Gastroesophageal sphincter (tissue), 4 donors: ENCODE data around the gene GALNT2. TPM values are rescaled to one million over a fixed set of nuclear protein-coding genes. Genes with fewer than 3 reads are reported as not detected.

Experiments
- ATAC-seq: fragments of 150-250 bp; one replicate; pipeline ENCODE4 v1.9.1; 2016; ENCODE audit warnings: mild to moderate bottlenecking, moderate library complexity
- H3K27ac ChIP-seq, 4 donors: fragments of 200-600 bp; sonication (generic) in 3 of 4; 1 replicate in 3 of 4; 2 replicates in 1 of 4; pipeline ENCODE4 v1.5.1; 2016 to 2019
- H3K27me3 ChIP-seq: fragments of 200-600 bp; sonication (generic); one replicate; pipeline ENCODE4 v1.5.1; 2019
- H3K36me3 ChIP-seq, 2 donors: fragments of 200-600 bp; sonication (generic); one replicate each; pipeline ENCODE4 v1.5.1; 2019; ENCODE audit warnings: control low read depth in 1 of 2
- H3K4me1 ChIP-seq, 3 donors: fragments of 200-600 bp; sonication (generic); 1 replicate in 2 of 3; 2 replicates in 1 of 3; pipeline ENCODE4 v1.5.1; 2016 to 2019; ENCODE audit warnings: control low read depth in 2 of 3
- H3K4me3 ChIP-seq, 2 donors: fragments of 200-600 bp; sonication (generic); one replicate each; pipeline ENCODE4 v1.5.1; 2019; ENCODE audit warnings: mild to moderate bottlenecking in 1 of 2, moderate library complexity in 1 of 2
- H3K9me3 ChIP-seq, 3 donors: fragments of 200-600 bp; sonication (generic); one replicate each; pipeline ENCODE4 v1.5.1; 2017 to 2019; ENCODE audit warnings: control low read depth in 2 of 3
- EP300 ChIP-seq: sonication (generic); formaldehyde crosslinking; IDR thresholded peaks from one replicate; pipeline ENCODE4 v1.6.1; 2017; ENCODE audit warnings: antibody characterized with exemption, mild to moderate bottlenecking
- POLR2A ChIP-seq, 2 donors: fragments of 450-650 bp; IDR thresholded peaks; one replicate each; pipeline ENCODE4 v1.6.1; 2017; ENCODE audit warnings: antibody characterized with exemption in 2 of 2, mild to moderate bottlenecking in 2 of 2, moderate library complexity in 1 of 2
- POLR2AphosphoS5 ChIP-seq: sonication (generic); formaldehyde crosslinking; IDR thresholded peaks from one replicate; pipeline ENCODE4 v1.6.1; 2017; ENCODE audit warnings: antibody characterized with exemption
- WGBS, 2 donors: methylation state at CpG; one replicate each; pipeline ENCODE4 v1.1.5; 2018; ENCODE audit warnings: low coverage in 1 of 2; 5-methylcytosine and 5-hydroxymethylcytosine counted together
- total RNA-seq, 4 donors: library from RNA; depleted of rRNA; stranded (reverse); fragments of >200 nt; gene quantifications; one replicate each; pipeline ENCODE4 v1.1.0, GENCODE V29; 2016
- TF ChIP-seq, protein P1 (sequence below), 4 experiments: fragments of 200-600 bp in 2 of 4; fragments of 450-650 bp in 2 of 4; sonication (generic) in 1 of 4; IDR thresholded peaks; one replicate each; pipeline ENCODE4 v1.5.1; 2017 to 2019; ENCODE audit warnings: antibody characterized with exemption in 4 of 4, mild to moderate bottlenecking in 2 of 4, moderate library complexity in 2 of 4

Gene GALNT2
- total RNA-seq, 4 donors from 2014 or later, result 95.3 to 160 (median 134) TPM

DNA sequence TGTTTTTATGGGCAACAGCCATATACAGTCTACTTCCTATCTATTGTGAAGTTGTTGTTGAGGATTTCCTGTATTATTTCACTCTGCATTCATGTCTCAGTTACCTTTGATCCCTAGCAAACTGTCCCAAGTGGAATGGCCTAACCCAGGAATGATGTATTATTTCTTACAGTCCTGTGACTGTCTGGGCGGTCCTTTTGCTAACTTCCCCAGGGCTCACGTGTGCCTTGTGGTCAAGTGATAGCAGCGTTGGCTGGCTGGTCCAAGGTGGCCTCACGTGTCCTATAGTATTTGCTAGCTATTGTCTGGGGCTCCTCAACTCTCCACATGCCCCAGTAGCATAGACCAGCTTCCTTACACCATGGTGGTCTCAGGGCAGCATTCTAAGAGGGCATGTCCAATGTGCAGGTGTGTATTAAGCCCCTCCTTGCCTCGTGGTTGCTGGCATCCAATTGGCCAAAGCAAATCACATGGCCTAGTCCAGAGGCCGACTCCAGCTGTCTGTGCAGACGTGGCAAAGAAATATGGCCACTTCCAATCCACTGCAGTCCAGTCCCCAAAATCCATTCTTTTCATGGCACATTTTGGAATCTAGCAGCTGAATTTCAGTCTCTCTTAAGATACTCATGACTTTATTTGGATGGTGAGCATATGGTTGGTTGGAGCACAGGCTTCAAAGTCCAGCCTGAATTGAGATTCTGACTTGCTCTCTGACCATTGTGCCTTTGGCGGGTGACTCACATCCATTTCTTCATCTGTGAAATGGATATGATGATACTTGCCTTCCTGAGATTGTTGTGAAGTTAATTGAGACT is 94.1 kb downstream of the GALNT2 start:
- peaks cover 0 to 89% (median 9%) of the 10 kb centered on the region in 3 donors for H3K4me1 ChIP-seq
- 33 to 73% methylated on average over 2 to 6 of the region's 8 CpGs for WGBS, 2 donors
- ATAC-seq, result no peak
- H3K27ac ChIP-seq, result no peak overlapping the region
- H3K4me3 ChIP-seq, result no peak overlapping the region
- TF ChIP-seq, protein P1, sequence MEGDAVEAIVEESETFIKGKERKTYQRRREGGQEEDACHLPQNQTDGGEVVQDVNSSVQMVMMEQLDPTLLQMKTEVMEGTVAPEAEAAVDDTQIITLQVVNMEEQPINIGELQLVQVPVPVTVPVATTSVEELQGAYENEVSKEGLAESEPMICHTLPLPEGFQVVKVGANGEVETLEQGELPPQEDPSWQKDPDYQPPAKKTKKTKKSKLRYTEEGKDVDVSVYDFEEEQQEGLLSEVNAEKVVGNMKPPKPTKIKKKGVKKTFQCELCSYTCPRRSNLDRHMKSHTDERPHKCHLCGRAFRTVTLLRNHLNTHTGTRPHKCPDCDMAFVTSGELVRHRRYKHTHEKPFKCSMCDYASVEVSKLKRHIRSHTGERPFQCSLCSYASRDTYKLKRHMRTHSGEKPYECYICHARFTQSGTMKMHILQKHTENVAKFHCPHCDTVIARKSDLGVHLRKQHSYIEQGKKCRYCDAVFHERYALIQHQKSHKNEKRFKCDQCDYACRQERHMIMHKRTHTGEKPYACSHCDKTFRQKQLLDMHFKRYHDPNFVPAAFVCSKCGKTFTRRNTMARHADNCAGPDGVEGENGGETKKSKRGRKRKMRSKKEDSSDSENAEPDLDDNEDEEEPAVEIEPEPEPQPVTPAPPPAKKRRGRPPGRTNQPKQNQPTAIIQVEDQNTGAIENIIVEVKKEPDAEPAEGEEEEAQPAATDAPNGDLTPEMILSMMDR (IDR thresholded peaks at IDR 0.05), result no peak
- TF ChIP-seq EP300, result no peak
- no peak for TF ChIP-seq POLR2AphosphoS5
- TF ChIP-seq POLR2A (IDR thresholded peaks at IDR 0.05), result no peak
- H3K9me3 ChIP-seq, result no peaks in the 10 kb centered on the region
- no peaks in the 10 kb centered on the region for H3K36me3 ChIP-seq
- H3K27me3 ChIP-seq, result no peaks in the 10 kb centered on the region

DNA sequence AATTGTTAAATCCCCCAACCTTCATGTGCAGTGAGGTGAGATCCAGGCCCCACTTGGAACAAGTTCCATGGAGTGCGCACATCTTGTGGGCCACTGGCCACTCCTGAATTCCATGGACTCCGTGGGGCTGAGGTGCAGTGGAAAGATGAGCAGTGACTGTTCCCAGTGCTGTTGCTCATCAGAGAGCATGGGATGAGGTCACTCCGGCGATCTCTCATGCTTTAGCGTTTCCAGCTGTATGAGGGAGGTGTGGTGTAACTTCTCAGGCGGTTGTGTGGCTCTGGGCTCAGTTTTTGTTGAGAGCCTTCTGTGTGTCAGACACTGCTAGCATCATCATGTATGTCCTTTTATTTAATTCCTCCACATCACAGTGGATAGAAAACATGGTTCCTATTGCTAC is 96.2 kb downstream of the GALNT2 start:
- Histone ChIP-seq H3K36me3 (no peaks in the 10 kb centered on the region), H3K27me3 (no peaks in the 10 kb centered on the region), H3K27ac (peak overlapping the region in 1 of 4 donors; percentile 6), H3K4me1 (peaks cover 0 to 83% (median 9%) of the 10 kb centered on the region in 3 donors), H3K9me3 (no peaks in the 10 kb centered on the region), H3K4me3 (no peak overlapping the region)
- TF ChIP-seq, protein P1 (IDR thresholded peaks at IDR 0.05), result no peak
- TF ChIP-seq POLR2AphosphoS5, result no peak
- TF ChIP-seq POLR2A (IDR thresholded peaks at IDR 0.05), result no peak
- no peak for TF ChIP-seq EP300
- ATAC-seq, result peak; percentile 87
- WGBS, 2 donors, result 70 to 83% methylated on average over 4 to 6 of the region's 6 CpGs

DNA sequence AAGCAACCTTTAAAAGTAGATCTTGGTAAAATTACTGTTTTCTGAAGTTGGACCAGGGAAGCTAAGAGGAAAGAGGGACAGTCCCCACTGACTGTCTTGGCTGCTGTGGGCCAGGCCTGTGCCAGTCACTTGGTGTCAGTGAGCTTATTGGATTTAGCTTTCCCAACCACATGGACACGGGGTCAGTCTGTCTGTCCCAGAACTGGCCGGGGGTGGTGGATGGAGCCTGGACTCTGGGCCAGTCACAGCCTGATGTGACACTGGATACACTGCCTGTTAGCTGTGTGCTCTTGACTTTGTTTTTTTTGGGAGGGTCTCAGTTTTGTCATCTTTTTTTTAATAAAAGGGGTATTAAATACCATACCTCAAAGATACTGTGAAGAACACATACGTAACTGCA is 96.7 kb downstream of the GALNT2 start:
- no peaks in the 10 kb centered on the region for H3K36me3 ChIP-seq
- no peaks in the 10 kb centered on the region for H3K27me3 ChIP-seq
- no peak overlapping the region for H3K4me3 ChIP-seq
- no peak for ATAC-seq
- H3K9me3 ChIP-seq, result no peaks in the 10 kb centered on the region
- TF ChIP-seq, protein P1 (IDR thresholded peaks at IDR 0.05), result no peak
- TF ChIP-seq EP300 (no peak), POLR2AphosphoS5 (no peak)
- WGBS, 2 donors, result 73% methylated on average over 2 of the region's 3 CpGs; no CpG with 5 or more reads in 1 of the 2 donors
- peaks cover 0 to 81% (median 4%) of the 10 kb centered on the region in 3 donors for H3K4me1 ChIP-seq
- H3K27ac ChIP-seq, result peak overlapping the region in 2 of 4 donors; percentile 6 to 14

DNA sequence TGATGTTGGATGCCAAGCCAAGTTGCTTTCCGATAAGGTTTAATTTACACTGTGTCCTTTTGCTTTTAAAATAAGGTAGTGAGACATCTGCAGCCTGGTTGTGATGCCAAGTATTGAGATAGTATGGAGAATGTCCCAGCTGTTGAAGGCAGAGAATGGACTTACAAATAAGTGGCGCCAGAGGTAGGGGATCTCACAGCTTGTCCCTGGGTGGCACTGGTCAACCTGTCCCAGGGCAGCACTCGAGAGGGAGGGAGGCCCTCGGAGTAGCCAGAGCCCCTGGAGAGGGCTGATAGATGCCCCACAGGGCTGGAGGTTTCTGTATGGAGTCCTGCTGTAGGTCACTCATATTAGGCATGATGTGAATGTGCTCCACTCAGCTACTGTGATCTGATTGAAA is 98.5 kb downstream of the GALNT2 start:
- Histone ChIP-seq H3K4me1 (peaks cover 0 to 81% (median 0%) of the 10 kb centered on the region in 3 donors), H3K27ac (no peak overlapping the region), H3K36me3 (no peaks in the 10 kb centered on the region), H3K9me3 (no peaks in the 10 kb centered on the region), H3K4me3 (no peak overlapping the region), H3K27me3 (no peaks in the 10 kb centered on the region)
- TF ChIP-seq POLR2A (IDR thresholded peaks at IDR 0.05) (no peak), EP300 (no peak), POLR2AphosphoS5 (no peak)
- TF ChIP-seq, protein P1 (IDR thresholded peaks at IDR 0.05), result no peak
- no peak for ATAC-seq
- 69 to 89% methylated on average over 1 to 3 of the region's 4 CpGs for WGBS, 2 donors
